Sigmoid colon (tissue), 3 donors: ENCODE data around the gene TUG1.

Experiments used
- POLR2A ChIP-seq, 2 donors: fragments of 450-650 bp; IDR thresholded peaks; one replicate each; pipeline ENCODE4 v1.6.1; 2016; ENCODE audit warnings: antibody characterized with exemption in 2 of 2, mild to moderate bottlenecking in 2 of 2, moderate library complexity in 2 of 2
- TF ChIP-seq, protein P1 (sequence below), 4 experiments: fragments of 450-650 bp in 3 of 4; fragments of 200-600 bp in 1 of 4; IDR thresholded peaks; one replicate each; pipeline ENCODE4 v1.5.1; 2016 to 2019; ENCODE audit warnings: antibody characterized with exemption in 4 of 4, mild to moderate bottlenecking in 3 of 4, moderate library complexity in 2 of 4

DNA sequence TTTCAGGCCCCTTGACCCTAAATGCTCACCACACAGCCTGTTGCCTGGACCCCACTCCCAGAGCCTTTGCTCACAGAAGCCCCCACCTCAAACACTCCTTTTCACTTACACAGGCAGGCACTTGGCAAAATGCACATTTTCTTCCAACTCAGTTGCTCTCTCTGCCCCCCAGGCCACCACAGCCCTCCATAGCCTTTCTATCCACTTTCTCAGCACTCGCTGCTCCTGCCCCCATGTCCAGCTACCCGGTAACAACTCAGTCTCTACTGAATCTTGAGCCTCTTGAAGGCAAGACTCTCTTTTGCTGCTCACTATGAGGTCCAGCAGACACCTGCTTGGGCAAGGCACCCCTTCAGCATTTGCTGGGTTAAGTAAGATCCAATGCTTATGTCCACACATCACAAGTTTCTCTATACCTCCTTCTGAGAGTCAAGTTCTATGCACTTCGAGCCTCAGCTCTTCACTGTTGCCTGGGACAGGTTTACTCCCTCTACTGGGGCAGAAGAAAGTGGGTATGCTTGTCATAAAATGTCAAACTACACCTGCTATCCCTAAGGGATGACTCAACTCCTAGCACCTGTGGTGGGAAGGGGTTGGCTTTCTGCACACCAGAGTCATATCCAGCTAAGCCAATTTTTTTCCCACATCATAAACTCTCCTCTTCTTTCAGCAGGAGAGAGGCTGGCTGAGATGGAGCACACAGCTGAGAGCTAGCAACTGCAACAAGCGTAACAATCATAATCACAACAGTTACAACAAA lies 37.3 kb upstream of the TUG1 start:
- no peak for TF ChIP-seq POLR2A (IDR thresholded peaks at IDR 0.05)
- TF ChIP-seq, protein P1, sequence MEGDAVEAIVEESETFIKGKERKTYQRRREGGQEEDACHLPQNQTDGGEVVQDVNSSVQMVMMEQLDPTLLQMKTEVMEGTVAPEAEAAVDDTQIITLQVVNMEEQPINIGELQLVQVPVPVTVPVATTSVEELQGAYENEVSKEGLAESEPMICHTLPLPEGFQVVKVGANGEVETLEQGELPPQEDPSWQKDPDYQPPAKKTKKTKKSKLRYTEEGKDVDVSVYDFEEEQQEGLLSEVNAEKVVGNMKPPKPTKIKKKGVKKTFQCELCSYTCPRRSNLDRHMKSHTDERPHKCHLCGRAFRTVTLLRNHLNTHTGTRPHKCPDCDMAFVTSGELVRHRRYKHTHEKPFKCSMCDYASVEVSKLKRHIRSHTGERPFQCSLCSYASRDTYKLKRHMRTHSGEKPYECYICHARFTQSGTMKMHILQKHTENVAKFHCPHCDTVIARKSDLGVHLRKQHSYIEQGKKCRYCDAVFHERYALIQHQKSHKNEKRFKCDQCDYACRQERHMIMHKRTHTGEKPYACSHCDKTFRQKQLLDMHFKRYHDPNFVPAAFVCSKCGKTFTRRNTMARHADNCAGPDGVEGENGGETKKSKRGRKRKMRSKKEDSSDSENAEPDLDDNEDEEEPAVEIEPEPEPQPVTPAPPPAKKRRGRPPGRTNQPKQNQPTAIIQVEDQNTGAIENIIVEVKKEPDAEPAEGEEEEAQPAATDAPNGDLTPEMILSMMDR (IDR thresholded peaks at IDR 0.05), result no peak
